GM10248 (cell line): ENCODE results near the gene FANCG.
A peak's percentile ranks its signal among the peaks of the same experiment; 100 is the strongest.

Experiments
- CTCF ChIA-PET: fragments of 300-600 bp; sonication (Branson Sonifier 250); formaldehyde crosslinking; extraction: SDS; loops from one replicate; lab custom pipeline; 2021; ENCODE audit warnings: antibody characterized with exemption; lab: Yijun Ruan, JAX
- POLR2A ChIA-PET: fragments of 350-650 bp; sonication (Branson Sonifier 250); formaldehyde crosslinking; extraction: SDS; loops from one replicate; lab custom pipeline; 2020; ENCODE audit warnings: antibody characterized with exemption; lab: Yijun Ruan, JAX
- DNase-seq: peaks from one replicate; pipeline ENCODE4 v3.0.0; 2012; ENCODE audit errors: extremely low spot score
- CTCF ChIP-seq: IDR thresholded peaks from 2 replicates; pipeline ENCODE4 v1.5.1; 2012; ENCODE audit warnings: mild to moderate bottlenecking, low read depth; ENCODE audit errors: extremely low read depth, missing control alignments, control extremely low read depth

FANCG gene

DNA sequence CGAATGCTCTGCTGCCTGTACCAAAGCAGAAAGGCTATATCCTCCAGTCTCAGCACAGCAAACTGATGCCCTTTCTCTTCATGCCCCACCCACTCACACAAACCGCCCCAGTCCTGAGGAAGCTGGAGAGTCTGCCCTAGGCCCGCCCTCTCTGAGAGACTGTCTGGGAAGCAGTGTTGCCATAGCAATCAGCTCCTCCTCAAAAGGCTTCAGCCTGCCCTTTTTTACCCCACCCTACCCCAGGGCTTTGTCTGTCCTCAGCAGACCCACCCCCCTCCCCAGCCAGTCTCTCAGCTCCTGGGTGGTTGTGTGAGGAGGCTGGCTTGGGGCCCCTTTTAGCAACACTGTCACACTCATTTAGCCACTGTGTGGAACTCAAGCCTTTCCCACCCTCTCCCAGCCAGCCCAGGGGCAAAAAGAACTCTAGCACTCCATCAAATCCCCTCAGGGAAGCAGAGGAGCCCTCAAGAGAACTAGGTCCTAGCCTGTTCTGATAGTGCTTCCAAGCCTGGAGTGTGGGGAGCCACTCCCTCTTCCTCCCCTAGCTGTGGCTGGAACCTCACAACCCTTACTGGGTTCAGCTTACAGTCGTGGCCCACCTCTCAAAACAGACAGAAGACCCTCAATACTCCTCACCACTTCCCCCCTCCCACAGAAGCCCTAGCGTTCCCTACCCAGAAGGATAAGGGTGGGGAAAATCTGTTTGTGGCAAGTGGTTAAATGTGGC lies 34.5 kb upstream of the FANCG start:
- TF ChIP-seq CTCF, result no peak
- DNase-seq, result peak; percentile 49
- CTCF ChIA-PET, result interaction anchor here (0.6 to 5.1 kb wide), 12 partner anchors 12 to 1027 kb away, joined by 3 to 42 read pairs (median 4); partner anchors contain the start of genes PIGO and STOML2
- POLR2A ChIA-PET, result interaction anchor here (0.6 to 1.6 kb wide), 4 partner anchors 11 to 614 kb away, joined by 3 to 5 read pairs (median 4); no protein-coding TSS in a partner anchor

- ChIA-PET CTCF (interaction anchor here (1.2 to 1.7 kb wide), 6 partner anchors 14 to 491 kb away, joined by 3 to 14 read pairs (median 4); partner anchors contain the start of gene PIGO), POLR2A (no interaction called here)
- no peak for TF ChIP-seq CTCF
- no peak for DNase-seq
These were observed 32.7 kb upstream of the FANCG start for GRCh38 chr9:35112257-35113020.

DNA sequence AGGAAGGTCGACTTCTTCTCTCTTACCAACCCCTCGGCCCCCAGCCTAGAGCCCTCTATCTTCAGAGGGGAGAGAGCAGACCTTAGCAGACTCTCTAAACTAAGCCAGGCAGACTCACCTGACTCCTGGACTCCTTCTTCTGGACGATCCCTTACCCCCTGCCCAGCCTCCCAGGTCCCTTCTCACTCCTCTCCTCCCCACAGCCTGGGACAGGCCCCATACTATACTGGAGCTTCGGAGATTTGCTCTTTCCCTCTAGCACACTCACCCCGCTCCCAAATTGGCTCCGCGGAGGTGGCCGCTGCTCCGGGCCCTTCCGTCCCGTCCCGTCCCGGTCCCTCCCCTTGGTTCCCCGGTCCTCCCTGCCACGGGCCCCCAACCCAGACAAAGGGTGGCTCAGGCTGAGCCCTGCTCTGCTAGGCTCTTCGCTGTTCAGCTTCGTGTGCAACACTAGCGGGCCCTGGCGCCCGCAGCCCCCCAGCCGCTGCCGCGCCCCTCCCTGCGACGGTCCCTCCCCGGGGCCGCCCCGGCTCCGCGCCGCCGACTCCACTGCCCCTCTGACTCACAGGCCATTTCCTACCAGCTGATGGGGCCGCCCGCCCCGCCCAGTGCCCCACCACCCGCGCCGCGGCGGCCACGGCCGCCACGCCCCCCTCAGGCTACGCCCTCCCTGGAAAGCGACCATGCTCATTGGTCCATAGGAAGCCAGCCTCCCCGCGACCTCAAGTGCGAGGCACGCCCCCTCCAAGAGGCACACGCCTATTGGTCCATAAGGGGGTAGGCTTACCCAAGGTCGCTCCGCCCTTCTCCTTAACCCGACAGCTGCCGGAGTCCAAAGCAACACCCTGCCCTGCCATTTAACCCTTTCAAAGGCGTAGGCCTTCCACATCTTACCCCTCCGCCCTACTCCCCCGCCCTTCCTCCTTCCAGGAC lies 31.5 kb upstream of the FANCG start:
- peak; percentile 96 for DNase-seq
- POLR2A ChIA-PET, result interaction anchor here (0.6 to 1.1 kb wide), 2 partner anchors 8 to 522 kb away, joined by 3 read pairs; no protein-coding TSS in a partner anchor
- CTCF ChIA-PET, result interaction anchor here (1.2 to 2.2 kb wide), 9 partner anchors 10 to 492 kb away, joined by 3 to 14 read pairs (median 4); partner anchors contain the start of gene PIGO
- no peak for TF ChIP-seq CTCF

GRCh38 chr9:35110327-35110761 lies 30.6 kb upstream of the FANCG start:
- ChIA-PET POLR2A (no interaction called here), CTCF (interaction anchor here (0.8 to 2.2 kb wide), 5 partner anchors 9 to 493 kb away, joined by 4 to 8 read pairs (median 5); partner anchors contain the start of gene PIGO)

DNA sequence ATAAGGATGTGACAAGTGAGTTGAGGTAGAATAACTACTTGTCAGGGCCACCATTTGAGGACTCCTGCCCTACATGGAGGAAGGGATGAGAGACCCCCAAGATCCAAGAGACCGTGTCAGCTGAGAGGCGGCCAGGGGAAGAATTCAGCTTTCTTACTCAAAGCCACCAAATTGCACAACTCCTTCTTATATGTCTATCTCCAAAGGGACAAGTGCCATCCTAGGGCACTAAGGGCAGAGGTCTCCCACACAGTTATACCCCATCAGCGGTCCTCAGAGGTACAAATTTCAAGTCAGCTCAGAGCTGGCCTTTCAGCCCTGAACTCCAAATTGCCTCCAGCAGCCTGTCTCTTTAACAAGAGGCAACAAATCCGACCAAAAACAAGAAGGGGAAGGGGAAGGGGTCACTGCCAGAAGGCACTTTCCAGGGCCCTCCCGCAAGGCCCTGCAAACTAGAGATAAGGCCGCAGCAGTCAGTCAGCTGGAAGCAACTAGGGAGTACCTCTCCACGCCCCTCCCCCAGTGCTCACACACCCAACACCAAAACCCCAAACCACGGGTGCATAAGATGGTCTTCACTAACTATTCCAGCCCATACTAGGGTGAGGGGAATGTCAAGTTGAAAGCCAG lies 29.3 kb upstream of the FANCG start:
- POLR2A ChIA-PET, result no interaction called here
- no peak for TF ChIP-seq CTCF
- DNase-seq, result no peak
- CTCF ChIA-PET, result interaction anchor here (1.1 to 1.6 kb wide), 2 partner anchors 13 to 445 kb away, joined by 3 to 9 read pairs; partner anchors contain the start of gene PIGO

More at GRCh38 chr9:35110327-35110761, 30.6 kb upstream of the FANCG start:
- no peak for TF ChIP-seq CTCF
- DNase-seq, result no peak
